Measurements from ENCODE around the gene DNA2. TPM values are rescaled to one million over a fixed set of nuclear protein-coding genes. Genes with fewer than 3 reads are reported as not detected.
"Not testable (repeated sequence)": the region's sequence is repeated elsewhere in the genome, so short reads cannot be mapped to it uniquely, and the experiment has no call there.

DNA2 gene
- total RNA-seq, 1 experiment from 2014 or later = 27.7 TPM

DNA sequence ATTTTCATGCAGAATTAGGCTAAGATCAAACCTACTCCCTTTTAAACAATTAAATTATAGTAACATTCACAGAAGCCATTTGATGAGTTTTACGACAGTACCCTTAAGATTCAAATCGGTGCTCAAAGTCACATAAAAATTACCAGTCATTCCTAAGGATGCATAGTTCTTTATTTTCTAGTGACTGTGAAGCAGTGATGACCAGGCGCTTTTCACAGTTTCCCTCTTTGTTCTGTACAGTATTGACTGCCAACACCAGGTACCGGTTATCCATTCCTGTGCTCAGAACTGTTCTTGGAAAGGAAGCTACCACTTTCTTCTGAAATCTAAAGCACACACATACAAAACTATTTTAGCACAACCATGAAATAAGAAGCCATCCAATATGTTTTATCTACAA, 1.9 kb downstream of the DNA2 start:
- Histone ChIP-seq H3K9ac (ENCODE audit: low read length) (peak overlapping the region; percentile 91), H2AFZ (ENCODE audit: low read length) (no peak overlapping the region), H3K9me3 (ENCODE audit: low read length) (no peaks in the 10 kb centered on the region)

GRCh38 chr10:68464729-68465128, 7.0 kb downstream of the DNA2 start:
- not testable (repeated sequence) for H3K4me3 ChIP-seq (ENCODE audit: low read length); H3K9me3 ChIP-seq (ENCODE audit: low read length); H3K9me2 ChIP-seq (replicated peaks; ENCODE audit: insufficient read depth, low read length); H4K20me1 ChIP-seq (ENCODE audit: insufficient read depth, low read depth, low read length); H3K9ac ChIP-seq (ENCODE audit: low read length); H3K27me3 ChIP-seq (ENCODE audit: low read length); H3K4me2 ChIP-seq (ENCODE audit: low read depth, low read length, poor library complexity, severe bottlenecking); H3K27ac ChIP-seq (ENCODE audit: low read length); H2AFZ ChIP-seq (ENCODE audit: low read length); DNase-seq
- Histone ChIP-seq H3K36me3 (ENCODE audit: insufficient read depth, low read length) (peaks cover 67% of the 10 kb centered on the region), H3K79me2 (ENCODE audit: low read length) (peaks cover 55% of the 10 kb centered on the region), H3K4me1 (ENCODE audit: low read length) (peaks cover 20% of the 10 kb centered on the region)

More for the DNA sequence above, 1.9 kb downstream of the DNA2 start:
- H3K4me1 ChIP-seq (ENCODE audit: low read length) = peaks cover 18% of the 10 kb centered on the region
- H4K20me1 ChIP-seq (ENCODE audit: insufficient read depth, low read depth, low read length) = no peaks in the 10 kb centered on the region
- peak overlapping the region; percentile 95 for H3K4me2 ChIP-seq (ENCODE audit: low read depth, low read length, poor library complexity, severe bottlenecking)
- H3K4me3 ChIP-seq (ENCODE audit: low read length) = peak overlapping the region; percentile 94
- peaks cover 54% of the 10 kb centered on the region for H3K79me2 ChIP-seq (ENCODE audit: low read length)
- H3K27ac ChIP-seq (ENCODE audit: low read length) = no peak overlapping the region
- DNase-seq = no peak
- no peaks in the 10 kb centered on the region for H3K27me3 ChIP-seq (ENCODE audit: low read length)
- peaks cover 40% of the 10 kb centered on the region for H3K36me3 ChIP-seq (ENCODE audit: insufficient read depth, low read length)
- no peaks in the 10 kb centered on the region for H3K9me2 ChIP-seq (replicated peaks; ENCODE audit: insufficient read depth, low read length)

DNA sequence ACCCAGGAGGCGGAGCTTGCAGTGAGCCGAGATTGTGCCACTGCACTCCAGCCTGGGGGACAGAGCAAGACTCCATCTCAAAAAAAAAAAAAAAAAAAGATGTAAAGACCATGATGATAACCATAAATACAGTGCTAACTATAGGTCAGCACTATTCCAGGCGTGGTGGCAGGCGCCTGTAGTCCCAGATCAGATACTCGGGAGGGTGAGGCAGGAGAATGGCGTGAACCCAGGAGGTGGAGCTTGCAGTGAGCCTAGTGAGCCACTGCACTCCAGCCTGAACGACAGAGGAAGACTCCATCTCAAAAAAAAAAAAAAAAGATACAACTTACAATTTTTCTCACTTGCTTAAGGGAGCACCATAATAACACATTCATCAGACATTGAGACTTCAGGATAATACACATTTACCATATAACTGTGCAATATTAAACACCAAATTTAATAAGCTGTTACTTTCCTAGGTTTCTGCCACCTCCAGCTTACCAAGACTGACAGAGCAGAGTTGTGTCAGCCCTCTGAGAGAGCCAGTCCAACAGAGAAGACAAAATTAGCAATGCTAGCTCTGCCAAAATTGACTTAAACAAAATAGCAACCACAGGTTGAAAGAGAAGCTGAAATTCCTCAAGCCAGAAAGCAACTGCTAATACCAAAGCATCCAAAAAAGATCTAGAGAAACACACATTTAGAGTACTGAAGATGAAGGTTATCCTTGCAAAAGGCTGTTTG, 8.2 kb downstream of the DNA2 start:
- Histone ChIP-seq H3K4me1 (ENCODE audit: low read length) (peaks cover 17% of the 10 kb centered on the region), H3K9ac (ENCODE audit: low read length) (no peak overlapping the region), H3K79me2 (ENCODE audit: low read length) (peaks cover 47% of the 10 kb centered on the region), H4K20me1 (ENCODE audit: insufficient read depth, low read depth, low read length) (no peaks in the 10 kb centered on the region), H3K9me2 (replicated peaks; ENCODE audit: insufficient read depth, low read length) (no peaks in the 10 kb centered on the region), H3K4me2 (ENCODE audit: low read depth, low read length, poor library complexity, severe bottlenecking) (no peak overlapping the region), H3K36me3 (ENCODE audit: insufficient read depth, low read length) (peaks cover 65% of the 10 kb centered on the region), H3K9me3 (ENCODE audit: low read length) (no peaks in the 10 kb centered on the region), H3K4me3 (ENCODE audit: low read length) (no peak overlapping the region), H3K27me3 (ENCODE audit: low read length) (no peaks in the 10 kb centered on the region), H3K27ac (ENCODE audit: low read length) (peak overlapping the region; percentile 54; the same call in 1 of the 2 replicates), H2AFZ (ENCODE audit: low read length) (no peak overlapping the region)
- DNase-seq = no peak

- no peak overlapping the region for H3K9ac ChIP-seq (ENCODE audit: low read length)
These were observed 9.2 kb downstream of the DNA2 start for GRCh38 chr10:68462536-68462935.

GRCh38 chr10:68461032-68461431, 10.7 kb downstream of the DNA2 start:
- Histone ChIP-seq H3K27me3 (ENCODE audit: low read length) (no peaks in the 10 kb centered on the region), H3K79me2 (ENCODE audit: low read length) (peaks cover 41% of the 10 kb centered on the region), H3K4me2 (ENCODE audit: low read depth, low read length, poor library complexity, severe bottlenecking) (no peak overlapping the region), H3K27ac (ENCODE audit: low read length) (no peak overlapping the region), H3K9ac (ENCODE audit: low read length) (no peak overlapping the region), H3K9me3 (ENCODE audit: low read length) (no peaks in the 10 kb centered on the region), H3K9me2 (replicated peaks; ENCODE audit: insufficient read depth, low read length) (no peaks in the 10 kb centered on the region), H2AFZ (ENCODE audit: low read length) (no peak overlapping the region), H3K4me3 (ENCODE audit: low read length) (no peak overlapping the region), H3K4me1 (ENCODE audit: low read length) (peaks cover 17% of the 10 kb centered on the region), H4K20me1 (ENCODE audit: insufficient read depth, low read depth, low read length) (no peaks in the 10 kb centered on the region), H3K36me3 (ENCODE audit: insufficient read depth, low read length) (peaks cover 55% of the 10 kb centered on the region)
- no peak for DNase-seq

More at GRCh38 chr10:68462536-68462935, 9.2 kb downstream of the DNA2 start:
- no peak overlapping the region for H3K4me2 ChIP-seq (ENCODE audit: low read depth, low read length, poor library complexity, severe bottlenecking)
- peaks cover 42% of the 10 kb centered on the region for H3K79me2 ChIP-seq (ENCODE audit: low read length)
- H3K9me2 ChIP-seq (replicated peaks; ENCODE audit: insufficient read depth, low read length) = no peaks in the 10 kb centered on the region
- peaks cover 61% of the 10 kb centered on the region for H3K36me3 ChIP-seq (ENCODE audit: insufficient read depth, low read length)
- H3K4me3 ChIP-seq (ENCODE audit: low read length) = no peak overlapping the region
- no peak overlapping the region for H2AFZ ChIP-seq (ENCODE audit: low read length)
- peaks cover 17% of the 10 kb centered on the region for H3K4me1 ChIP-seq (ENCODE audit: low read length)
- DNase-seq = peak; percentile 64
- no peak overlapping the region for H3K27ac ChIP-seq (ENCODE audit: low read length)
- H3K9me3 ChIP-seq (ENCODE audit: low read length) = no peaks in the 10 kb centered on the region
- no peaks in the 10 kb centered on the region for H4K20me1 ChIP-seq (ENCODE audit: insufficient read depth, low read depth, low read length)
- no peaks in the 10 kb centered on the region for H3K27me3 ChIP-seq (ENCODE audit: low read length)

DNA sequence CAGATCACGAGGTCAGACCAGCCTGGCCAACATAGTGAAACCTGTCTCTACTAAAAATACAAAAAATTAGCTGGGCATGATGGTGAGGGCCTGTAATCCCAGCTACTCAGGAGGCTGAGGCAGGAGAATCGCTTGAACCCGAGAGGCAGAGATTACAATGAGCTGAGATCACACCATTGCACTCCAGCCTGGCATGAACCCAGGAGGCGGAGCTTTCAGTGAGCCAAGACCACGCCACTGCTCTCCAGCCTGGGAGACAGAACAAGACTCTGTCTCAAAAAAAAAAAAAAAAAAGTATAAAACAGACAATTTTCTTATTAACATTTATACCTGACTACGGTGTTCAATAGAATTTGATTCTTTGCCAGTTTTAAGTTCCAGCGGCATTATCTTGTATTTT, 22.1 kb downstream of the DNA2 start:
- Histone ChIP-seq H3K79me2 (ENCODE audit: low read length) (peaks cover 11% of the 10 kb centered on the region; the same call in 1 of the 2 replicates), H3K36me3 (ENCODE audit: insufficient read depth, low read length) (peaks cover 34% of the 10 kb centered on the region; the same call in 1 of the 2 replicates)
- DNase-seq; H4K20me1 ChIP-seq (ENCODE audit: insufficient read depth, low read depth, low read length); H3K9me3 ChIP-seq (ENCODE audit: low read length); H3K9me2 ChIP-seq (replicated peaks; ENCODE audit: insufficient read depth, low read length); H2AFZ ChIP-seq (ENCODE audit: low read length); H3K4me3 ChIP-seq (ENCODE audit: low read length); H3K9ac ChIP-seq (ENCODE audit: low read length); H3K4me1 ChIP-seq (ENCODE audit: low read length); H3K27ac ChIP-seq (ENCODE audit: low read length); H3K27me3 ChIP-seq (ENCODE audit: low read length); H3K4me2 ChIP-seq (ENCODE audit: low read depth, low read length, poor library complexity, severe bottlenecking): not testable (repeated sequence)

GRCh38 chr10:68446179-68446578, 25.6 kb downstream of the DNA2 start:
- Histone ChIP-seq H3K9me3 (ENCODE audit: low read length) (no peaks in the 10 kb centered on the region), H3K4me2 (ENCODE audit: low read depth, low read length, poor library complexity, severe bottlenecking) (no peak overlapping the region), H3K4me3 (ENCODE audit: low read length) (no peak overlapping the region), H3K9me2 (replicated peaks; ENCODE audit: insufficient read depth, low read length) (no peaks in the 10 kb centered on the region), H4K20me1 (ENCODE audit: insufficient read depth, low read depth, low read length) (no peaks in the 10 kb centered on the region), H3K27me3 (ENCODE audit: low read length) (no peaks in the 10 kb centered on the region), H3K79me2 (ENCODE audit: low read length) (0 out of 2 replicates have a peak, but pooled peaks cover 8% of the 10 kb centered on the region), H3K9ac (ENCODE audit: low read length) (no peak overlapping the region), H3K4me1 (ENCODE audit: low read length) (no peaks in the 10 kb centered on the region), H2AFZ (ENCODE audit: low read length) (no peak overlapping the region), H3K36me3 (ENCODE audit: insufficient read depth, low read length) (peaks cover 32% of the 10 kb centered on the region), H3K27ac (ENCODE audit: low read length) (no peak overlapping the region)
- no peak for DNase-seq

- Histone ChIP-seq H3K79me2 (ENCODE audit: low read length) (0 out of 2 replicates have a peak, but pooled peaks cover 8% of the 10 kb centered on the region), H3K9me2 (replicated peaks; ENCODE audit: insufficient read depth, low read length) (no peaks in the 10 kb centered on the region), H4K20me1 (ENCODE audit: insufficient read depth, low read depth, low read length) (no peaks in the 10 kb centered on the region), H3K36me3 (ENCODE audit: insufficient read depth, low read length) (peaks cover 21% of the 10 kb centered on the region), H3K9me3 (ENCODE audit: low read length) (no peaks in the 10 kb centered on the region), H3K27me3 (ENCODE audit: low read length) (no peaks in the 10 kb centered on the region), H3K4me3 (ENCODE audit: low read length) (no peak overlapping the region), H2AFZ (ENCODE audit: low read length) (no peak overlapping the region), H3K4me2 (ENCODE audit: low read depth, low read length, poor library complexity, severe bottlenecking) (no peak overlapping the region), H3K9ac (ENCODE audit: low read length) (no peak overlapping the region), H3K4me1 (ENCODE audit: low read length) (no peaks in the 10 kb centered on the region), H3K27ac (ENCODE audit: low read length) (no peak overlapping the region)
- DNase-seq = no peak
These were observed 28.8 kb downstream of the DNA2 start for GRCh38 chr10:68442971-68443370.
